HG03064 (cell line): ENCODE data around the gene OPN3.

Experiments
- ATAC-seq: cut with Tn5 transposase; IDR thresholded peaks from one replicate; pipeline ENCODE4 v1.9.1; 2021; ENCODE audit warnings: low read depth; ENCODE audit not compliant: unreplicated experiment

The OPN3 gene

GRCh38 chr1:241647658-241648057 is 7.5 kb upstream of the OPN3 start:
- no peak for ATAC-seq

GRCh38 chr1:241646201-241646600 is 6.0 kb upstream of the OPN3 start:
- no peak for ATAC-seq

DNA sequence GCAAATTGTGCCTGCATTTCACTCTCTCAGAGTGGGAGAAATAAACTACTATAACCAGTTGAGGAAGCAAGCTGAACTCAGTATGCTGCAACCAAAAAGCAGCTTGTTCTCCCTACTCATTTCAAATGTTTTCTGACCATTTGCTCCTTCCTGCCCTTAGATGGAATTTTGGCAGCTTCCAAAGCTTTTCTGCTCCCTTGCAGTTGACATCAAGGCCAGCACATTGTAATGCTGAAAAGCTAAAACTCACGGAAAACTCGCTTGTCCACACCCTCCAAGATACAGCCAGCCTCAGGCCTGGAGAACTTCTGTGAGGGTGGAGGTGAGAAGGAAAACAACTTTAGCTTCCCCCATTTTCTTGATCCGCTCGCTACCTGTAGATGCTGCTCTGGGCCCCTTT is 5.0 kb upstream of the OPN3 start:
- no peak for ATAC-seq

DNA sequence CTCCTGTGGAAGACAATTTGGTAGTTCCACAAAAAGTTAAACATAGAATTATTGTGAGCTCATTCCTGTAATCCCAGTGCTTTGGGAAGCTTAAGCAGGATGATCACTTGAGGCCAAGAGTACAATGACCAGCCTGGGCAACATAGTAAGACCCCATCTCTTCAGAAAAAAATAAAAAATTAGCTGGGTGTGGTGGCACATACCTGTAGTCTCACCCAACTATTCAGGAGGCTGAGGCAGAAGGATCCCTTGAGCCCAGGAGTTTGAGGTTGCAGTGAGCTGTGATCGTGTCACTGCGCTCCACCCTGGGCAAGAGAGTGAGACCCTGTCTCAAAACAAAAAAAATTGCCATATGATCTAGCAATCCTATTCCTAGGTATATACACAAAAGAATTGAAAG is 4.1 kb upstream of the OPN3 start:
- no peak for ATAC-seq

- no peak for ATAC-seq
Observed at GRCh38 chr1:241642593-241642944, 2.4 kb upstream of the OPN3 start.

GRCh38 chr1:241641773-241642592 is 1.8 kb upstream of the OPN3 start:
- ATAC-seq, result no peak

GRCh38 chr1:241640867-241641622 is 876 bp upstream of the OPN3 start:
- ATAC-seq, result no peak

DNA sequence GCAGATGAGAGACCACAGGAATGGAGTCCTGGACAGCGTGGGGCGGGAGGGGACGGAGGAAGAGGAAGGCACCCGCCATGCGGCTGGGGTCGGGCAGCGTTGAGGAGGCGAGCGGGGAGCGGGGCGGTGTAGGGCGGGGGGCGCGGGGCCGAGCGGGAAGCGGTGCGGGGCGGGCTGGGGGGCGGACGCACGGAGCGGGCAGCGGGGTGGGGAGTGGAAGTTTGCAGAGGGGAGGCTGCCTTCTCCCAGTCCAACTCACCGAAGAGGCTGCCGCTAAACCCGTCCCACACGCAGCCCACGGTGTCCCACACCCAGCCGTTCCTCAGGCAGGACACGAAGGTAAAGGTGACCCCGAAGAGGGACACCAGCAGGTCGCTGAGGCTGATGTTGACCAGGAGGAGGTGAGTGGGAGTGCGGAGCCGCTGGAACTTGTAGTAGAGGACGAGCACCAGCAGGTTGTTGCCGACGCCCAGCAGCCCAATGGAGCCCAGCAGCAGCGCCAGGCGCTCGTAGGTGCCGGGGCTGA is 483 bp downstream of the OPN3 start:
- ATAC-seq, result peak; percentile 49

DNA sequence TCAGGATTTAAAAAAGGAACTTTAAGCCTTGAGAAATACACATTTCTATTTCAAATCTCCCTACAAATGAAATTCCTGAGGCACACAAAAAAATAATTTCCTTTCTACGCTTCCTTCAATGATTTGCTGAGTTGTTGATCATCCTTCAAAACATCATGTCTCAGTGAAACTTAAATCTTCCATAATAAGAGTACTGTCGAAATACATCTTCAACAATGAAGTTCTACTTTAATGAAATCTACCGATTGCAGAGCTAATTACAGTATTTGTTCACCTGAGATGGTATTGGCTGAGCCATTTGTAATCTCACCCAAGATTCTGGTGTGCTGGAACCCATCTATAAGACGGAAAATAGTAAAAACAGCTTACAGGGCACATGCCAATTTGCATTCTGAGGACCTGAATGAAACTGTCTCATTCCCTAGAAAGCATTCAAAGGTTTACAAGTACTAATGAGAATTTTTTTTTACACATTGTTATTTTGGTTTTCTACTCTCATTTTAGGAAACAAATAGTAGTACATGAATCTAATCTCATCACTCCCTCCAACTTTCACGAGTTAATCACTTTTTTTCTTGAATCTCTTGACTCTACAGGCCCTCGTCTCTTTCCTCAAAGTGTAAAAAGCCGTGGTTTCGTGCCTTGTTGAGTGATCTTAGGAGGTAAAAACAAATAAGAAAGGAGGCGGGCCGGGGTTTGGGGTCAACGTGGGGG is 1.1 kb downstream of the OPN3 start:
- ATAC-seq, result no peak

DNA sequence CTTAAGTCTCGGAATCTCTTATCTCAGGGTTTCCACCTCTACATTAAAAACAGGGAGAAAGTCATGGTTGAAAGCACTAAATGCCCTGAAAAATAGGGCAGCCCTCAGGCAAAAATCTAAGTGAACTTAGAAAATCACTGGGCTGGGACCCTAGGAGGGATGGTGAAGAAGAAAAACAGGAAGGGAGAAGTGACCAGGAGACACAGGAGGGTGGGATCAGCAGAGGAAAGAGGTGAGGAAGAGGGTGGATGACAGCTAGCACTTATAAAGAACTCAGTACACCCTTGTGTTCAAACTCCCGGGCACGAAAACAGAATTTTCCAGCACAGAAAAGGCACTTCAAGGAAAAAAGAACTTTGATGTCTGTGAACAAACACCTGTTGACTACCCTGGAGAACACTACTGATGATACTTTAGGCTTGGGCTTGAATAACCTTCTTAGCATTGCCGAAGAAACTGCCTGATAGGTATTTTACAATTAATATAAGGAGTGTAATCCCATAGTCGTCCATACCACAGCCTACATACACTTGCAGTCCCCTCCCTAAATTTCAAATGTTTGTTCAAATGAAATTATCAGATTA is 2.0 kb downstream of the OPN3 start:
- no peak for ATAC-seq

DNA sequence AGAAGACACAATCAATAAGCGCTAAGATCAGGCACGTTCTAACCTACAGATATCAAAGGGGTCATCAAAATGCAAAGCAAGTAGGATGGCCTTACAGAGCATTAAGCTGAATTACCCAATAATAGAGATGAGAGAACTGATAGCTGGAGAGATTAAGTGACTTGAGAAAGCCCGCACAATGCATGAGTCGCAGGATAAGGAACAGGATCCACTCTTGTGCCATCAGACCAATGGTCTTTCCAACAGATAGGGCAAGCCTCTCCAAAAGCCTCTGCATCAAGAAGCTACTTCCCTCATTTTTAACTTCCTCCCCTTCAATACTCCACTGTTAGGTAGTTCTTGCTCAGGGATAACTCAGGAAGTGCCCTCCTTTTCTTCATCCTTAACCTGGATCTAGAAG is 2.6 kb downstream of the OPN3 start:
- ATAC-seq, result no peak

DNA sequence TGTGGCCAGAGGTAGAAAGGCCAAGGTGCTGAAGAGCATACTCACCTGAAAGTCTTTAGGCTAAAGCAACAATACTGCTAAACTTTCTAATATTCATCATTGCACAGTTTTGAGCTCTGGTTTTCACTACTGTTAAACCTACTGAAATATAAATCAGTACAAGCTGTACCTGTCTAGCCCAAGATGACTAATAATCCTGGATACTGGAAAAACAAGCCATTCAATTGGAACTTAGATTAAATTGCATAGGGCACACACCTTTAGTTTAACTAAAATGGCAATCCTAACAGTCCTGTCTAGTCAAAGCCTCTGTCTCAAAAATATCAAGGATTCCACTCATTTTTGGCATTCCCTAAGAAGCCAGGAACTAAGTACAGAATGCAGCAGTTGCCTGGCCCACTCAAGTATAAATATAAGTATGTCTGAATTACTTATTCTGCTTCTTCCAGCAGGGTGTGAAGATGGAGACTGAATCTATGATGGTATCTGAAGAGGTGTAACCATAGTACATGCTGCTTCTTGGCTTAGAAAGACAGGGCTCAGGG is 3.1 kb downstream of the OPN3 start:
- ATAC-seq, result no peak

DNA sequence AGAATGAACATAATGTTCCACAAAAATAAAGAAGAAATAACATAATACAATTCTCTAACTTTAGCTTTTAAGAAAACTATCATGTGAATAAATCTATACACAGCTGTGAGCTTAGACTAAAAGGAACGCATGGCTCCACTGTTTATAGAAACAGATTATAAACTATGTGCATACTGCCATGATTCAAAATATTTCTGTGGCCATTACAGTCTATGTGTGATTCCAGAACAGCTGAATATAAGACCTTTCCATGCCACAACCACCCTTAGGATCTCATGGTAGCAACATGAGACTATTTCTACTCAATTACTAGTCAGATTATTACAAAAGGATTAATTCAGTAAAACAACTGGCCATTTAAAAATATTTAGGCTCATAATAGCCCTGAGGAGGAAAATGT is 3.9 kb downstream of the OPN3 start:
- ATAC-seq, result no peak

DNA sequence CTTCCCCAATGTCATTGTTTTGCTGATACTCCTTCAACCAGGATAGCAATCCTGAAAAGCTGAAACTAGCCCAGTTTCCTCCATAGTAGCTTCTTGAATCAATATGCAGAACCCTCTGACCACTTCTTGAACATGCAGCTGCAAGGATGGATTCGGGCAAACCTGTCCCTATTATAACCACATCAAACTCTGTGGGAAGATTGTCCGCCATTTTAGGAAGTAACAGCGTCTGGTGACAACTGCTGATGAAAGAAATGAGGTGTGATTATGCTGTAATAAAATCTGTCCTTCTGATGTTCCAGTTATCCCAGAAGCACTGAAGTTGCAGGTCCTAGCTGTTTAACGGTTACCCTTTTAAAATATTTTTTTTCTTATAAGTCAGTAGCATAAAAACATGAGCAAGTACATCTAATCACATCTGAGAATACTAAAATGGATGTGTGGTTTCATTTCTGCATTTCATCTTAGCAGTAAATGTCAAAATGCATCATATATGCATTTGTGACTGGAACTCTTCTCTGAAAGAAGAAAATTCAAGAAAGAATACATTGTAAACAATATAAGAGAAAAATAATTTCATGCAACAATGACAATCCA is 4.5 kb downstream of the OPN3 start:
- ATAC-seq, result no peak

GRCh38 chr1:241632987-241633386 is 7.2 kb downstream of the OPN3 start:
- no peak for ATAC-seq

DNA sequence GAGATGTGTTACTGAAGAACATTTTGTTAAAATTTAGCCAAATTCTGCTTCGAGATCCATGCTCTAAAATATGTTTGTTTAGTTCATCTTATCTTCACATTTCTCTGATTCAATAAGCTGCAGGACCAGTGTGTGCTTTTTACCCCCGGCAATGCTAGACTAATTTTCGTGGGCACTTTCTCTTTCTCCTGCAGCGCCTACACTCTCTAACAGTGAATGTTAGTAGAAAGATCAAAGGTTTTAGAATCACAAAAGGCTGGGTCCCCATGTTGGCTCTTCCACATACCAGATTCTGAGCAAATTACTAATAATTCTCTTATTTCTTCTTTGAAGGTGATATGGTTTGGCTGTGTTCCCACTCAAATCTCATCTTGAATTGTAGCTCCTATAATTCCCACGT is 8.5 kb downstream of the OPN3 start:
- no peak for ATAC-seq

DNA sequence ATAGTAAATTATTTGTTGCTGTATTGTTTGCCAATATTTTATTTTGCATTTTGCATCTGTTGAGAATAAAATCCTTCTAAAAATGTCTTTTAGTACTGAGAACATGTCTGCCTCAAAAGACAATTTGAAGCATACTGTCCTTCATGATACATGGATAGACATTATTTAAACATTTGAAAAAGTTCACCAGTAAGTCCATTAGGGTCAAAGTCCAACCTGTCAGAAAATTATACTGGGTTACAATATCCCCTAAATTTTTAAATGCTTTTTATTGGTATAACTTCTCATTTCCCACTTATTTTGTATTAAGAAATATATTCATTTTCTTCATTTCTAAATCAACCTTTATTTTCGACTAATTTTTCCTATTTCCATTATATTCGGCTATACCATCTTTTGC is 9.3 kb downstream of the OPN3 start:
- no peak for ATAC-seq

GRCh38 chr1:241630476-241630875 is 9.7 kb downstream of the OPN3 start:
- no peak for ATAC-seq

DNA sequence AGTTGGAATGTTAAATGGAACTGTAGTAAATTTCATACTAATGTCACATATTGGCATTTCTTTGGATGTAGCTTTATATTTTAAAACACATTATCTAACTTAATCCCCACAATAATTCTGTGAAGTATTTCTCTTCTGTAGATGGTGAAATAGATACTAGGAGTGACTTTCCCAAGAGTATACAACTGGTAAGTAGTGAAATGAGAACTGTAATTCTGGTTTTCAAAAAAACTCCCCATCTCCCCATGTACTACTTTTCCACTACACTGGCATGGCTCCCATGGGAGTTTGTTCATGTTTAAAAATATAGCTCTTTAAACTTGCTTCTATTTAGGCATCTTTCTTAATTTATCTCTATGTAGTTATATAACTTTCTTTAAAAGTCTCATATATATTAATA is 10.2 kb downstream of the OPN3 start:
- ATAC-seq, result no peak
